Superior temporal gyrus (tissue), 1 donor: Measurements from ENCODE around the gene PARD3B.

Source experiments
- DNase-seq: peaks from one replicate; pipeline ENCODE4 v3.0.0-alpha.2; 2016; ENCODE audit errors: extremely low spot score

The PARD3B gene

GRCh38 chr2:205499006-205499405 is 953.7 kb downstream of the PARD3B start:
- no peak for DNase-seq

- no peak for DNase-seq
These were observed 954.8 kb downstream of the PARD3B start for GRCh38 chr2:205500065-205500464.

- DNase-seq, result no peak
These were observed 955.7 kb downstream of the PARD3B start for GRCh38 chr2:205500951-205501350.

GRCh38 chr2:205501826-205502225 is 956.6 kb downstream of the PARD3B start:
- no peak for DNase-seq

GRCh38 chr2:205505371-205505770 is 960.1 kb downstream of the PARD3B start:
- no peak for DNase-seq

- no peak for DNase-seq
These were observed 964.4 kb downstream of the PARD3B start for GRCh38 chr2:205509655-205510054.

- no peak for DNase-seq
These were observed 965.1 kb downstream of the PARD3B start for GRCh38 chr2:205510345-205510744.

GRCh38 chr2:205511221-205511620 is 965.9 kb downstream of the PARD3B start:
- DNase-seq, result no peak

- no peak for DNase-seq
These were observed 966.4 kb downstream of the PARD3B start for GRCh38 chr2:205511641-205512040.

GRCh38 chr2:205520311-205520710 is 975.0 kb downstream of the PARD3B start:
- DNase-seq, result no peak

- no peak for DNase-seq
These were observed 979.4 kb downstream of the PARD3B start for GRCh38 chr2:205524656-205525055.

GRCh38 chr2:205527801-205528200 is 982.5 kb downstream of the PARD3B start:
- no peak for DNase-seq

GRCh38 chr2:205531072-205531471 is 985.8 kb downstream of the PARD3B start:
- DNase-seq, result no peak

- no peak for DNase-seq
These were observed 986.3 kb downstream of the PARD3B start for GRCh38 chr2:205531489-205532148.

GRCh38 chr2:205535001-205535400 is 989.7 kb downstream of the PARD3B start:
- DNase-seq, result no peak

- DNase-seq, result no peak
These were observed 994.3 kb downstream of the PARD3B start for GRCh38 chr2:205539603-205540002.

GRCh38 chr2:205540036-205540435 is 994.8 kb downstream of the PARD3B start:
- no peak for DNase-seq

- DNase-seq, result no peak
These were observed 998.1 kb downstream of the PARD3B start for GRCh38 chr2:205543262-205543843.

GRCh38 chr2:205543937-205544702 is 998.8 kb downstream of the PARD3B start:
- no peak for DNase-seq

- DNase-seq, result no peak
These were observed 1000.9 kb downstream of the PARD3B start for GRCh38 chr2:205545971-205546816.

GRCh38 chr2:205555566-205556230 is 1010.4 kb downstream of the PARD3B start:
- DNase-seq, result no peak
